Stimulated activated CD4-positive, alpha-beta T cell treated with anti-CD3 and anti-CD28 coated beads, Interleukin-2, amount 100 ng/mL, for 24 hours (primary cell): ENCODE measurements around the gene SP6.

Source experiments
- DNase-seq, 2 donors: peaks; one replicate each; pipeline ENCODE4 v3.0.0-alpha.2; 2020

SP6 gene

DNA sequence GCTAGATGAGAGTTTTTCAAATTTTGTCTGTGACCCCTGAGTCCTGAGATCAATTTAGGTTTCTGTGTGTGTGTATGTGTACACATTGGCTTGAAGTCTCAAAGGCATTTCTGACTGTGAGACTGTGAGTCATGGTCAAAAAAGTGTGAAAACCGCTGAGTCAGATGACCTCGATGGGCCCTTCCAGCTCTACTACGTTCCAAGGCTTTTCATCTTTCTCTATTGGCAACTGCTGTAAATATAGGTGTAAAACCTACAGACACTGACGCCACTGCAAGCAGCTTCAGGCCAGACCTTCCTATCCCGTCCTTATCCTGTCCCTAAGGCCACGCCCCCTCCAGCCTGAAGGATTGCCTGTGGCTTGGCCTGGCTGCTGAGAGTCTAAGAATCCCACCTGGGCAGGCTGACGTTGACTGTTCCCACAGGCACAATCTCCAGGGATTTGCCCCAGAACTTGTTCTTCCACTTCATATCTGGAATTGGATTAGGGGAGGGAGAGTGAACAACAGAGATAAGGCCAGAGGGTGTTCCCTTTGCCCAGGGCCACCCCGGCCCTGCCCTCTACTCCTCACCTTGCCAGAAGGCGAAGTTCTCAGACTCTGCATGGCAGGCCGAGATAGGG, 40.7 kb downstream of the SP6 start:
- DNase-seq, result peak in 1 of 2 donors; percentile 17

GRCh38 chr17:47808830-47809480, 42.0 kb downstream of the SP6 start:
- DNase-seq, result no peak

DNA sequence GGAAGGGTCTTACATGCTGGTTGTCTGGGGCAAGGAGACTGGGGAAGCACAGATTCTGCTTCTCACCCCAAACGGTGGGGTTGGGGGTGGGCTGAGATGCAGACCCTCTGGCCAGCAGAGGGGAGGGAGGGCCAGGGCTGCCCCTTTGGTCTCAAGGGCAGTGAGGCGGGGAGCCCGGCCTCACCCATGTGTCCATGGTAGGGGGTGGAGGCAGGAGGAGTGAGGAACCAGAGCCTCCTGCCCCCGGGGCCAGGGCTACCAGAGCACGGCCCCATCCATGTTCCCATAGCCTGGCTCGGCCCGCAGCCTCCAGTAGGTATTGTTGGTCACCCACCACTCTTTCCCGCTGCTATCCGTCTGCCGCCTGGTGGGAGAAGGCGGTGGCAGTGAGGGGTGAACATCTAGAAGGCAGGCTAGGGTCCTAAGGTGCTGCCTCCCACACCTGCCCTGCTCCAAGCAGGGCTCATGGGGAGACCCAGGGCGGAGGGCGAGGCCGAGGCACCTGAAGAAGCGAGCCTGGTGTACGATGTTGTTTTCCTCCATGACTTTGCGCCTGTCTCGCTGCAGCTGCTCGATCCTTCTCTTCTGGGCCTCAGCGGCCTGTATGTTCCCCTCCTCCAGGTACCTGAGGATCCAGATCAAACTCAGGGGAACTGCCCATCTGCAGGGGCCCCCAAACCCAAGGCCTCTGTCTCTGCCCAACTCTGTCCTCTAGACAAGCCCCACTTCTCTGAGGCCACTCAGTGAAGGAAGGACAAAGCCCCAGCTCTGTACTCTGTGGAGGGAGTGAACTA, 42.7 kb downstream of the SP6 start:
- no peak for DNase-seq

DNA sequence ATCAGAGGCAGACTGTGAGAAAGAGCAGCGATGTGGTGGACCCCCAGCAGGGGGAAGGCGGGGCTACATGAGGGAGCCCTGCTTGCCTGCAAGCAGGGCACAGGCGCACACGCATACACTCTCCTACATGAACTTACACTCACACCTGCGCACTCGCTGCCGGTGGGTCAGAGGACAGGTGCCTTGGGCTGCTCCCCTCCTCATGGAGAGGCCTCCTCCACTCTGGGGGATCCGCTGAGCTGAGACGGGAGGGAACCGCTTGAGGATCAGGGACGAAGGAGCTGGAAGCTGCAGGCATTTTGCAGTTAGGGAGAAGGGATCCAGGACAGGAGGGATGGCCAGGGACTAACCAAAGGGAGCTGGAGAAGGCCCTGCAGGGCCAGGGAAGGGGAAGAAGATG, 43.5 kb downstream of the SP6 start:
- DNase-seq, result no peak

DNA sequence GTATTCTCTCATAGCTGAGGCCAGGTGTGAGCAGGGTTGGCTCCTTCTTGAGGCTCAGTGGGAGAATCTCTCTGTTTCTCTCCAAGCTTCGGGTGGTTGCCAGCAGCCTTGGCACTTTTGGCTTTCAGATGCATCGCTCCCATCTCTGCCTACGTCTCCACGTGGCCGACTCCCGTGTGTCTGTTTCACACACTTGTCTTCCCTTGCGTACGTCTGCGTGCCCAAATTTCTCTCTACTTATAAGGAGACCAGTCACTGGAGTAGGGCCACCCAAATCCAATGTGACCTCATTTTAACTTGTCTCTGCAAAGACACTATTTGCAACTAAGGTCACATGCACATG, 44.1 kb downstream of the SP6 start:
- DNase-seq, result no peak

- no peak for DNase-seq
Observed at GRCh38 chr17:47806026-47806912, 44.7 kb downstream of the SP6 start.

- DNase-seq, result no peak
Observed at GRCh38 chr17:47804461-47804860, 46.5 kb downstream of the SP6 start.

DNA sequence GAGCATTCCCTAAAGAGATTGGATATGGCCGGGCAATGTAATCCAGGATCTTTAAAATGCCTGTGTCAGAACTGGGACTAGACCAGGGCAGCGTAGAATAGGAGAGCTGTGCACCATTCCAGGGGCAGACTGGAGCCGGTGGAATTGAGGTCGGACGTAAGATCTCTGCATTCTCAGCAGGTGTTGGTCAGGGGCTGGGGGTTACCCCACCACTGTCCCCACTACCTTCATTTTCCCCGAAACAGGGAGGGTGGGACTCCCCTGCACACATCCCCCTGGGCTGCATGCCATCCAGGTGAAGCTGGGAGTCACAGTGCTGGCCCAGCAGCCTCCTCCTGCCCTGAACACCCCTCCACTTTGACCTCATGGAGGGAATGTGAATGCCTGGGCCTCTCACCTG, 47.2 kb downstream of the SP6 start:
- no peak for DNase-seq

DNA sequence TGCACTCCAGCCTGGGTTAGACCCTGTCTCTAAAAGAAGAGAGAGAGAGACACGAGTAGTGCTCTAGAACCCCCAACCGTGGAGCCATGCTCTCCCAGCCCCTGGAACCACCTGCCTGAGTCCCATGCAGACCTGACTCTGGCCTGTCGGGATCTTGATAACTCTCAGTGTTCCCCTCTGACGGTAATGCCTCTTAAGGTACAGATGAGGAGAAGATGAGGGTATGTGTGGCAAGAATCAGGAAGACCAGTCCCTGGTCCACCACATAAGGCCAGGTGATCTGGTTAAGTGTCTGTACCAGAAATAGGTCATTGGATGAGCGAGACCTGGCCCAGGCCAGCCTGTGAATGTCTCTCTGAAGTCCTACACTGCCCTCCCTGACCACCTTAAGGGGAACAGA, 47.8 kb downstream of the SP6 start:
- no peak for DNase-seq

- peak; percentile 65 to 68 for DNase-seq
Observed at GRCh38 chr17:47802341-47803022, 48.5 kb downstream of the SP6 start.

GRCh38 chr17:47801906-47802305, 49.1 kb downstream of the SP6 start:
- DNase-seq, result no peak

- DNase-seq, result no peak
Observed at GRCh38 chr17:47801176-47801765, 49.7 kb downstream of the SP6 start.

GRCh38 chr17:47800686-47801085, 50.3 kb downstream of the SP6 start:
- DNase-seq, result no peak

DNA sequence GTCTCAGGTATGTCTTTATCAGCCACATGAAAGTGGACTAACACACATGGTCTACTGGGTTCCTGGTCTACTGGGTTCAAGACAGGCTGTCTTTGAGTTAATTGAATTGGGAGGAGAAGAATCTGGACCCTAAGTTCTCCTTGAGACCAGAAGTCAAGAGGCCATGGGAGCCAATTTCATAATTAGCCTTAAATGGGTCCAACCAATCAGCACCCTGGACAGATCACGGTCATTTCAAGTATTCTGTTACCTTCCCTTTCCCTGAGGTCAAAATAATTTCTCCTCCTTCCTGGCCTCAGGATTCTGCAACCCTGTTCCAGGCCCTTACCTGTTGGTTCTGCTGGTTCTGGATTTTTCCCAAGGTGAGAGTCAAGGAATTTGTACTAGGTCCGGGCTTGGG, 53.2 kb downstream of the SP6 start:
- no peak for DNase-seq
